OCI-LY7 (cell line): ENCODE results near the gene ELP1. TPM values are rescaled to one million over a fixed set of nuclear protein-coding genes. Genes with fewer than 3 reads are reported as not detected.

Experiments used
- BruUV-seq: library from RNA; stranded (reverse); fragments of 400-500 nt; replicated peaks from 2 replicates; lab custom pipeline; 2021; lab: Mats Ljungman, UMichigan
- CTCF ChIA-PET: fragments of 300-600 bp; sonication (Branson Sonifier 250); formaldehyde crosslinking; loops from one replicate; lab custom pipeline; 2022; ENCODE audit warnings: antibody characterized with exemption; ENCODE audit not compliant: unreplicated experiment; lab: Charles Lee
- POLR2A ChIA-PET: fragments of 300-600 bp; sonication (Branson Sonifier 250); formaldehyde crosslinking; loops from one replicate; lab custom pipeline; 2022; ENCODE audit warnings: antibody characterized with exemption; lab: Charles Lee
- DNase-seq: peaks from one replicate; pipeline ENCODE4 v3.0.0-alpha.2; 2015; ENCODE audit warnings: low spot score
- H2AFZ ChIP-seq: fragments of 200-600 bp; sonication (generic), shearing (Covaris generic); 2 replicates; pipeline ENCODE4 v1.6.1; 2014; ENCODE audit warnings: mild to moderate bottlenecking, antibody characterized with exemption, low read length, moderate library complexity
- H3K27ac ChIP-seq: fragments of 200-600 bp; sonication (generic); 2 replicates; pipeline ENCODE4 v1.5.1; 2014; ENCODE audit warnings: mixed run types, low read depth, mild to moderate bottlenecking, moderate library complexity, low read length, inconsistent platforms; ENCODE audit not compliant: poor library complexity, severe bottlenecking
- H3K36me3 ChIP-seq: fragments of 200-600 bp; sonication (generic); 2 replicates; pipeline ENCODE4 v1.6.1; 2014; ENCODE audit warnings: mild to moderate bottlenecking, antibody characterized with exemption, low read length, moderate library complexity, mixed read lengths; ENCODE audit not compliant: insufficient read depth
- H3K4me1 ChIP-seq: fragments of 200-600 bp; sonication (generic); 2 replicates; pipeline ENCODE4 v1.5.1; 2014; ENCODE audit warnings: mild to moderate bottlenecking, low read length; ENCODE audit not compliant: insufficient read depth, poor library complexity, severe bottlenecking
- H3K4me2 ChIP-seq: fragments of 200-600 bp; sonication (generic); 2 replicates; pipeline ENCODE4 v1.6.1; 2014; ENCODE audit warnings: mild to moderate bottlenecking, low read length
- H3K4me3 ChIP-seq: fragments of 200-600 bp; sonication (generic); 2 replicates; pipeline ENCODE4 v1.5.1; 2014; ENCODE audit warnings: mild to moderate bottlenecking, low read depth, low read length; ENCODE audit not compliant: poor library complexity, severe bottlenecking
- H3K79me2 ChIP-seq: fragments of 200-600 bp; sonication (generic); 2 replicates; pipeline ENCODE4 v1.6.1; 2016; ENCODE audit warnings: low read depth, mild to moderate bottlenecking, low read length, moderate library complexity, mixed read lengths; ENCODE audit not compliant: insufficient read depth
- H3K9me2 ChIP-seq: fragments of 200-600 bp; sonication (generic); 2 replicates; pipeline ENCODE4 v1.6.1; 2016; ENCODE audit warnings: mild to moderate bottlenecking, low read length, mixed read lengths; ENCODE audit not compliant: insufficient read depth
- H3K9me3 ChIP-seq: fragments of 200-600 bp; sonication (generic); 2 replicates; pipeline ENCODE4 v1.6.1; 2014; ENCODE audit warnings: mild to moderate bottlenecking, mixed run types, low read length, mixed read lengths
- H4K20me1 ChIP-seq: fragments of 200-600 bp; sonication (generic); 2 replicates; pipeline ENCODE4 v1.6.1; 2014; ENCODE audit warnings: mild to moderate bottlenecking, antibody characterized with exemption, low read length, moderate library complexity, mixed read lengths; ENCODE audit not compliant: insufficient read depth
- CTCF ChIP-seq: fragments of 200-600 bp; sonication (generic); conservative IDR thresholded peaks from 2 replicates; pipeline ENCODE4 v1.5.1; 2014; ENCODE audit warnings: mild to moderate bottlenecking, antibody characterized with exemption, low read length, moderate library complexity, mixed read lengths
- EZH2phosphoT487 ChIP-seq: fragments of 200-600 bp; sonication (generic); IDR thresholded peaks from 2 replicates; pipeline ENCODE4 v1.6.1; 2018; ENCODE audit warnings: low read depth, borderline replicate concordance, mild to moderate bottlenecking, mixed run types, antibody characterized with exemption, low read length, moderate library complexity, mixed read lengths
- intact Hi-C: fragments of 100-400 bp; cut with micrococcal nuclease; formaldehyde crosslinking; loops from one replicate; pipeline ENCODE4 v1.10.0; 2022; ENCODE audit not compliant: unreplicated experiment
- total RNA-seq, 2 experiments: library from RNA; depleted of rRNA in 1 of 2; stranded (reverse); fragments of >200 nt in 1 of 2; shearing (Covaris generic) in 1 of 2; gene quantifications; 2 replicates each; pipeline ENCODE4 v1.2.3, GENCODE V29; 2014 to 2022

The ELP1 gene
- total RNA-seq, 2 experiments from 2014 or later: 33.3 to 42.0 TPM

GRCh38 chr9:108880738-108881316 lies 53.1 kb downstream of the ELP1 start:
- Histone ChIP-seq H3K4me1 (peaks cover 6% of the 10 kb centered on the region), H3K27ac (no peak overlapping the region), H3K9me3 (no peaks in the 10 kb centered on the region), H3K4me3 (no peak overlapping the region), H3K4me2 (no peak overlapping the region), H3K36me3 (peaks cover 85% of the 10 kb centered on the region), H3K9me2 (no peaks in the 10 kb centered on the region), H3K79me2 (no peaks in the 10 kb centered on the region), H4K20me1 (no peaks in the 10 kb centered on the region), H2AFZ (no peak overlapping the region)
- ChIA-PET POLR2A (no interaction called here), CTCF (no interaction called here)
- no peak for TF ChIP-seq EZH2phosphoT487
- TF ChIP-seq CTCF: no peak
- intact Hi-C loops: no loop called here
- no TSS peak for BruUV-seq
- no peak for DNase-seq

- H3K79me2 ChIP-seq: no peaks in the 10 kb centered on the region
- H4K20me1 ChIP-seq: no peaks in the 10 kb centered on the region
- H3K9me3 ChIP-seq: no peaks in the 10 kb centered on the region
- TF ChIP-seq EZH2phosphoT487: no peak
- ChIA-PET POLR2A (no interaction called here), CTCF (no interaction called here)
- BruUV-seq: no TSS peak
- no peaks in the 10 kb centered on the region for H3K4me1 ChIP-seq
- intact Hi-C loops: no loop called here
- no peak for DNase-seq
- H3K4me2 ChIP-seq: no peak overlapping the region
- no peaks in the 10 kb centered on the region for H3K9me2 ChIP-seq
- peaks cover 94% of the 10 kb centered on the region for H3K36me3 ChIP-seq
- no peak overlapping the region for H3K27ac ChIP-seq
- H3K4me3 ChIP-seq: no peak overlapping the region
- no peak overlapping the region for H2AFZ ChIP-seq
Observed at GRCh38 chr9:108877524-108877923, 56.4 kb downstream of the ELP1 start.

- H3K4me3 ChIP-seq: no peak overlapping the region
- TF ChIP-seq EZH2phosphoT487: no peak
- TF ChIP-seq CTCF: no peak
- H2AFZ ChIP-seq: no peak overlapping the region
- BruUV-seq: no TSS peak
- H3K9me2 ChIP-seq: no peaks in the 10 kb centered on the region
- H3K79me2 ChIP-seq: no peaks in the 10 kb centered on the region
- no peaks in the 10 kb centered on the region for H4K20me1 ChIP-seq
- H3K4me1 ChIP-seq: no peaks in the 10 kb centered on the region
- POLR2A ChIA-PET: no interaction called here
- no peaks in the 10 kb centered on the region for H3K9me3 ChIP-seq
- H3K36me3 ChIP-seq: peaks cover 93% of the 10 kb centered on the region
- intact Hi-C loops: no loop called here
- no peak overlapping the region for H3K4me2 ChIP-seq
- H3K27ac ChIP-seq: no peak overlapping the region
- CTCF ChIA-PET: no interaction called here
- no peak for DNase-seq
Observed at GRCh38 chr9:108876425-108876824, 57.5 kb downstream of the ELP1 start.
